Hindlimb muscle (tissue), 1 donor: ENCODE measurements around the gene AMOTL1. TPM values are rescaled to one million over a fixed set of nuclear protein-coding genes. Genes with fewer than 3 reads are reported as not detected.

Experiments
- polyA plus RNA-seq: library from polyadenylated mRNA; unstranded; fragments of 120-200 nt; gene quantifications from one replicate; pipeline ENCODE4 v1.2.1, GENCODE V29; 2013; ENCODE audit not compliant: insufficient read length

AMOTL1 gene
- polyA plus RNA-seq, 1 donor, result 50.6 TPM

Other genes starting within 250 kb of the AMOTL1 start
- 5.8 TPM for gene FUT4, start 224.4 kb upstream of the AMOTL1 start, polyA plus RNA-seq
- 5.6 TPM for gene PIWIL4, start 201.0 kb upstream of the AMOTL1 start, polyA plus RNA-seq
- 69.1 TPM for gene CWC15, start 205.2 kb downstream of the AMOTL1 start, polyA plus RNA-seq
- gene KDM4D, start 205.4 kb downstream of the AMOTL1 start, polyA plus RNA-seq, result 1.5 TPM